GM12875 (cell line): ENCODE results near the gene SENP1.

Experiments
- H3K4me3 ChIP-seq: one replicate; pipeline ENCODE4 v1.5.1; 2011; ENCODE audit warnings: low read depth, low read length, control low read depth
- CTCF ChIP-seq: IDR thresholded peaks from 2 replicates; pipeline ENCODE4 v1.5.1; 2011; ENCODE audit warnings: low read depth, mild to moderate bottlenecking, control low read depth, inconsistent platforms, low read length, moderate library complexity, borderline replicate concordance; ENCODE audit not compliant: insufficient read depth

SENP1 gene

GRCh38 chr12:48077111-48077510, 28.8 kb downstream of the SENP1 start:
- no peak for TF ChIP-seq CTCF
- H3K4me3 ChIP-seq, result no peak overlapping the region

- H3K4me3 ChIP-seq, result no peak overlapping the region
- TF ChIP-seq CTCF, result no peak
Measured at GRCh38 chr12:48075832-48076231, 30.0 kb downstream of the SENP1 start.

GRCh38 chr12:48074266-48074665, 31.6 kb downstream of the SENP1 start:
- TF ChIP-seq CTCF, result no peak
- no peak overlapping the region for H3K4me3 ChIP-seq

- H3K4me3 ChIP-seq, result no peak overlapping the region
- no peak for TF ChIP-seq CTCF
Measured at GRCh38 chr12:48072266-48072665, 33.6 kb downstream of the SENP1 start.

GRCh38 chr12:48071808-48072207, 34.1 kb downstream of the SENP1 start:
- H3K4me3 ChIP-seq, result no peak overlapping the region
- TF ChIP-seq CTCF, result no peak

GRCh38 chr12:48070731-48071130, 35.1 kb downstream of the SENP1 start:
- no peak overlapping the region for H3K4me3 ChIP-seq
- no peak for TF ChIP-seq CTCF

- TF ChIP-seq CTCF, result no peak
Measured at GRCh38 chr12:48070033-48070432, 35.8 kb downstream of the SENP1 start.

More at GRCh38 chr12:48070033-48070432, 35.8 kb downstream of the SENP1 start:
- H3K4me3 ChIP-seq, result no peak overlapping the region
